ENCODE measurements around the gene CIDEA.

DNA sequence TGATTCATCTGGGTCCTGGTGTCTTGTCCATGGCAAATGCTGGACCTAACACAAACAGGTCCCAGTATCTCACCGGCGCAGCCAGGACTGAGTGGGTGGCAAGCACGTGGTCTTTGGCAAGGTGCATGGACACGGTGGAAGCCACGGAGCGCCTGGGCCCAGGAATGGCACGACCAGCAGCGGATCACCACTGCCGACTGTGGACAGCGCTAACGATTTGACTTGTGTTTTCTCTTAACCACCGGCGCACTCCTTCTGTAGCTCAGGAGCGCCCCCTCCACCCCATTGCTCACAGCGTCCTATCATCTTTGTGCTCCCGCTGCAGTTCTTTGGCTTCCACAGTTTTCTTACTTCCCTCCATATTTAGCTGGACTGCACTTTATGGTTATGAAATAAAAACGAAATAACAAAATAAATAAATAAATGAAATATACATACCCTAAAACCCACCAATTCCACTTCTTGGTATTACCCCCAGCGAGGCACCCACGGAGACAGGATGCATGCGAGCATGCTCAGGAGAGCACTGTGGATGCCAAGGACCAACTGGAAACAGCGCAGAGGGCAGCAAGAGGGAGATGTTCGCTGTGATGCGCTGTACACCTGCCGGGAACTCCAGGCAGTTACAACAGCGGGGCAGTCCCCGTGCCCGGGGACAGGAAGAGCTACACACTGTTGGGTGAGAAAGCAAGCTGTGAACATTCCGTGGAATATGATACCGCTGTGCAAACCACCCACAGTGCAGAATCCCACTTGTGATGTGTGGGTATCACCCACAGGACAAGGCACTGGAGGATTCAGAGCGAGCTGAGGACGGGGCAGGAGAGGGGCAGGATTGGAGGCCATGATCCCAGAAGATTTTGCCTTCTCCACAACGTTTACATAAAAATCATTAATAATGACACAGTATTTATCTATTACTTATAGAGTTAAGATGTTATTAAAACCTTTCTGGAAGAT is 7.0 kb upstream of the CIDEA start:
- TF ChIP-seq, protein P1, sequence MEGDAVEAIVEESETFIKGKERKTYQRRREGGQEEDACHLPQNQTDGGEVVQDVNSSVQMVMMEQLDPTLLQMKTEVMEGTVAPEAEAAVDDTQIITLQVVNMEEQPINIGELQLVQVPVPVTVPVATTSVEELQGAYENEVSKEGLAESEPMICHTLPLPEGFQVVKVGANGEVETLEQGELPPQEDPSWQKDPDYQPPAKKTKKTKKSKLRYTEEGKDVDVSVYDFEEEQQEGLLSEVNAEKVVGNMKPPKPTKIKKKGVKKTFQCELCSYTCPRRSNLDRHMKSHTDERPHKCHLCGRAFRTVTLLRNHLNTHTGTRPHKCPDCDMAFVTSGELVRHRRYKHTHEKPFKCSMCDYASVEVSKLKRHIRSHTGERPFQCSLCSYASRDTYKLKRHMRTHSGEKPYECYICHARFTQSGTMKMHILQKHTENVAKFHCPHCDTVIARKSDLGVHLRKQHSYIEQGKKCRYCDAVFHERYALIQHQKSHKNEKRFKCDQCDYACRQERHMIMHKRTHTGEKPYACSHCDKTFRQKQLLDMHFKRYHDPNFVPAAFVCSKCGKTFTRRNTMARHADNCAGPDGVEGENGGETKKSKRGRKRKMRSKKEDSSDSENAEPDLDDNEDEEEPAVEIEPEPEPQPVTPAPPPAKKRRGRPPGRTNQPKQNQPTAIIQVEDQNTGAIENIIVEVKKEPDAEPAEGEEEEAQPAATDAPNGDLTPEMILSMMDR (IDR thresholded peaks at IDR 0.05; ENCODE audit: low read length), result peak; percentile 36
- TF ChIP-seq EZH2 (optimal IDR thresholded peaks at IDR 0.05; ENCODE audit: low read depth, low read length) (no peak), EZH2phosphoT487 (IDR thresholded peaks at IDR 0.05; ENCODE audit: low read length) (no peak)

Data from MM.1S (cell line).